HG03103 (cell line): Measurements from ENCODE around the gene LEFTY1.

Experiments
- ATAC-seq: cut with Tn5 transposase; IDR thresholded peaks from one replicate; pipeline ENCODE4 v1.9.1; 2021; ENCODE audit warnings: low read depth; ENCODE audit not compliant: unreplicated experiment

Gene LEFTY1

DNA sequence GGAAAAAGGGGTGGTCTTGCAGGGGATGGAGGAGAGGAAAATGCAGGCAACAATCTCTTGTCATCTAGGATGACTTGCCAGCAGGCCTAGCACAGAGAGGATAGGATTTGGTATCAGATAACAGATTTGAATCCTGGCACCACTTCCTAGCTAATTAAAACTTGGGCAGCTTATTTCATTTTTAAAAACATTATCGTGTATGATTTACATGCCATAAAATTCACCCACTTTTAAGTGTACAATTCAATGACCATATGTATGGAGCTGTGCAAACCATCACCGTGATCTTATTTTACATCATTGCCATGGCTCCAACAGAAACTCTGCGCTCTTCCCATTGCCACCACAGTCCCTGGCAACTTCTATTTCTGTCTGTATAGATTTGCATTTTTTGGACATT lies 28.2 kb upstream of the LEFTY1 start:
- no peak for ATAC-seq

DNA sequence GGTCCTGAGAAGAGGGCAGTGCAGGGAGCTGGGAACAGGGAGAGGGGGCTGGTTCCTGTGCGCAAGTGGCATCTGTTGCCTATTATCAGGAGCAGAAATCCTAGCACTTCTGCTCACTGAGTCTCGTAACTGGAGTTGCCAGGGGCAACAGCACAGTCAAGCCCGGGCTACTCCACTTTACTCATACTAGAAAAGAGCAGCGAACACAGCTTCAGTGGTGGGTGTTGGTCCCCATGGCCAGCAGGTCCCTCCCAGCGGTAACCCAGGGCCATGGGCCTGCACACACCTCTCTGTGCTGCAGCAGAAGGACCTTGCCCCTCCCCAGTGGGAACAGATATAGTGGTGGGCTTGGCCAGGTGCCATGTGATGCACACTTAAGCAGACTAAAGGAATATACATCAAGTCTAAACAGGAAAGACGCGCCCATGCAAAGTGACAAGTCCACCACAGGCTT lies 26.6 kb upstream of the LEFTY1 start:
- ATAC-seq: no peak

DNA sequence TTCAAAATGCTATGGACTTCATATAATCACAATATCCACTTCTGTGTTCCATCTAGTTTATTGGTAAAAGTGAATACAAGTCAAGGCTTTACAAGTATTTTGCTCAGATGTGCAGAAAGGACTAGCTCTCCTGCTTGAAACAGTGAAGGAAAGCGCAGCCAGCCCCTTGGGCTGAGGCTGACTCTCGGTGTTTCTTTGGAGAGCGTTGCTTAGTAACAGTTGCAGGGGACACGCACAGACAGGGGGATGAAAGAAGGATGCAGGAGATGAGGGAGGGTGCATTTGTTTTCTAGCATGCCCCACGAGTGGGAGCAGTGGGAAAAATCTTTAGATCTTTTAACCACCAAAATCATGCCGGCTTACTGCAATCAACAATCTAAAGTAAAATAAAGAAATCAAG lies 26.0 kb upstream of the LEFTY1 start:
- no peak for ATAC-seq

GRCh38 chr1:225914391-225914790 lies 25.4 kb upstream of the LEFTY1 start:
- ATAC-seq: no peak

DNA sequence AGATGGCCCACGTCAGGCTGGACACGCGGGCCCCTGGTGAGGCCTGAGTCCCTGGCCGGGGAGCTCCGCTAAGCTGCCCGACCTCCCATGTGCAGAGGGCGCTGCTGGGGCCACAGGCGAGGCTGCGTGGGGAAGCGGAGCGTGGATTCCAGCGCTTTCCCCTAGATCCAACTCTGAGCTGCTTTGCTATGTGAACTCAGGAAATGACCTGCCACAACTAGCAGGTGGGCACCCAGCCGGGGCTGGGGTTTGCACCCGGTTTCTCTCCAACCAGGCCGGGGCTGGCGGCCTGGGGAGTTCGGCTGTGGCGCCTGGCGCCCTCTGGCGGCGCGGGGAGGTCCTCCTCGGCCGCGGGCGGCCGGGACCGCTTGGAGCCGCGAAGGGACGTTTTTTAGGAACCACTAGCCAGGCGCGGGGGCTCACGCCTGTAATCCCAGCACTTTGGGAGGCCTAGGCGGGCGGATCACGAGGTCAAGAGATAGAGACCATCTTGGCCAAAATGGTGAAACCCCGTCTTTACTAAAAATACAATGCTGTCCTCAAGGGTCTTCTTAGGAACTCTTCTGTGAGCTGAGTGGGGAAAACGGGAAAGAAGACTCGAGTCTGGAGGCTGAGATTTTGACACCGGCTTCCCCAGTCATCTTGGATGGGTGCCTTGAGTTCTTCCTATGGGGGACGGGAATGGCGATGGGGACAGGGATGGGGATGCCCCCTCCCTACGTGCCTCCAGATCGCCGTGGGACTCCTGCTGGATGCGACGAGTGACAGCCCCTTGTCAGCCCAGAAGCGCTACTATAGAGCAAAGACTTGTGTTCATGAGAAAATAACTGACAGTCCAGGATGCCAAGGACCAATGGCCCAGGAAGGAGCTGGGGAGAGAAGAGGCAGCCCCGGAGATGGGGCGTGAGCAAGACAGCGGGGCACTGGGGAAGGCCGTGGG lies 22.5 kb upstream of the LEFTY1 start:
- no peak for ATAC-seq

DNA sequence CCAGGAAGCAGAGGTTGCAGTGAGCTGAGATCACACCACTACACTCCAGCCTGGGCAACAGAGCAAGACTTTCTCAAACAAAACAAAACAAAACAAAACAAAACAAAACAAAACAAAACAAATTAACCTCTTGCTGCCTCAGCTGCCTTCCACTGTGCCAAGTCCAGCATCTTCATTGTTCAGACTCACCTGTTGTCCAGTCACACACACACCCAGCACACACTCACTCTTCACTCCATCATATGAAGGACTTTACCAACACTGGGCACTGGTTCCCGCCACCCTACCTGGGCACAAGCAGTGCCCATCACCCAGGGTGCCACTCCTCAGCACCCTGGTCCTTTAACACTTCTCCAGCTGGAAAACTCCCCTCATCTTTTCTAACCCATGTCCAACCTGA lies 20.5 kb upstream of the LEFTY1 start:
- no peak for ATAC-seq

DNA sequence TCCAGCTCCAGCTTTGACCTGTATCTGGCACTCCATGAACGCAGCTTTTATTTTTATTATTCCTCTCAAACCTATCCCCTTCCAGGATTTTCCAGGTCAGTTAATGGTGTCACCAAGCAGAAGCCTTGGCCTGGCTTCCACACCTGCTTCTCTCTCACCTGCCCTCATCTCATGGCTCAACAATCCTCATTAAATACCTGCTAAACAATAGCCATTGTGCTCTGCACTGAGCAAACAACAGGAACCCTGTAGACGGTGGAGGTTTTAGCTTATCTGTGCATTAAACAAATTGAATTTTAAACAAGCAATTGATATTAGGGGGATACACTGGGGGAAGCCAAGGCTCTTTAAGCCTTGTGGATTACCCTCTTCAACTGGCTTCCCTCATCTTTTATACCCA lies 19.8 kb upstream of the LEFTY1 start:
- no peak for ATAC-seq

GRCh38 chr1:225908013-225908640 lies 19.2 kb upstream of the LEFTY1 start:
- ATAC-seq: no peak

GRCh38 chr1:225907341-225907740 lies 18.4 kb upstream of the LEFTY1 start:
- ATAC-seq: no peak

DNA sequence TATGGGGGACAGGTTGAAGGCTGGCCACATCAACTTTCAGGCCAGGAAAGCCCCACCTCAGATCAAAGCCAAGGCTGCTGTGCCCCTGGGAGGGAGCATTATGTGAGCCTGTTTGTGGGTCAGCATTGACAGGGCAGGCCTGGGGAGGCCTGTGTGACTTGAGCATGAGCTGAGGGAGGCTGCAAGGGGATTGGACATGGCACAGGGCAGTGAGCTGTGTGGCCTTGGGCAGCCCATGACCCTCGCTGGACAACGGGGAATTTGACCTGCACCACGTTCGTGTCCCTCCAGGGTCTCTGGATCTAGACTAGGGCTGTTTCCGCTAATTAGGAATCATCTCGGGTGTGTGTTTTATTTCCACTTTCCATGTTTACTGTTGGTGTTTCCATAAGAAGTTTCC lies 17.5 kb upstream of the LEFTY1 start:
- no peak for ATAC-seq

GRCh38 chr1:225903623-225904022 lies 14.7 kb upstream of the LEFTY1 start:
- no peak for ATAC-seq

GRCh38 chr1:225899044-225899925 lies 10.3 kb upstream of the LEFTY1 start:
- ATAC-seq: no peak

DNA sequence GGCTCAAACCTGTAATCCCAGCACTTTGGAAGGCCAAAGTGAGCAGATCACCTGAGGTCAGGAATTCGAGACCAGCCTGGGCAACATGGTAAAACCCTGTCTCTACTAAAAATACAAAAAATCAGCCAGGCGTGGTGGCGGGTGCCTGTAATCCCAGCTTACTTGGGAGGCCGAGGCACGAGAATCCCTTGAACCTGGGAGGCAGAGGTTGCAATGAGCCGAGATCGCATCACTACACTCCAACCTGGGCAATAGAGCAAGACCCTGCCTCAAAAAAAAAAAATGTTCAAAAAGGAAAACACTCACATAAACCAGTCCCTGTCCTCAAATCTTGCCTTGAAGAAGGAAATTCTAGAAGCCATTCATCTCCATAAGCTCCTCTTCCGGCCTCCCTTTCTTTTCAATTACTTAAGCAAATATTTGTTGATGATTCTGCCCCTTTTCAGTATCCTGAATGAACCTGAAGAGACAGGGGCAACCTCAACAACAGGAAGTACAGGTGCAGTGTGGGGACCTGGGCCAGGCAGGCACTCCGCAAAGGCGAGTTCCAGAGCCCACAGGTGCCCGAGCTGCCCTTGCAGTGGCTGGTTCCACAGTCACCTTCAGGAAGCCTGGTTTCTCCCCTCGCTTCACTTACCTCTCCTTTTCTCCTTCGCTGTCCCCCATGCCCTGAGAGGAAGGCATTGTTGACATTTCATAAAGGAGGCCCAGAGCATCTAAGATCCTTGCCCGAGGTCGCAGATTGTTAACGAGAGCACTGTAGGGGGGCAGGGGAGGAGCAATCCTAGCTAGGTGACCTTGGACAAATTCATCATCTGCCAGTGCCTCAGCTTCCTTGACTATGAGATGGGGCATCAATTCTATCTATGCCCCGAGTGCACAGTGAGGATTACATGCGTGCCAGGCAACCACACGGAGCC lies 8.9 kb upstream of the LEFTY1 start:
- ATAC-seq: no peak

DNA sequence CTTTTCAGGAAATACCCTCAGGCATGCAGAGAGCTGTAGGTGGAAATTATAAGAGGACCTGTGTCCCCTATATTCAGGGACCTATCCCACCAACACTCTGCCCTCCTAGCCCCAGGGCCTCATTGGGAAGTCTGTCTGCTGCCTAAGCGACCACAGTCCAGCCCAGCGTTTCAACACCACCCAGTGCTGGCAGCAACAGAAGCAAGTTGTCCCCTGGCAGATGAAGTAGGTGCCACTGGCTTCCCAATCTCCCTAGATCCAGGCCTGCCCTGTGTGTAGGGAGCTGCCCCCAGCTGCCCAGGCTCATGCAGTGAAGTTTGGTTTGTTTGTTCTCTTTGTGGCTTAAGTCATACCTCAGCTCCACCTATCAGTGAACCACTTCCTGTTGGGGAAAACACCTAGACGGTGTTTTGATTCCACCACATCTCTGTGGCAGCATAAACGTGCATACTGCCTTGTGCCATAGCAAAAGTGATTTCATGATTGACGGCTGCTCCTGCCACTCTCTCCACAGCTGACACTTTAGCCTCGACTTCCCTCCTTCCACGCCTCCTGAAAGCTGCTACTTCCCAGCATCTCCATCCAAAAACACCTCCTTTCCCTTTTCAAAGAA lies 8.1 kb upstream of the LEFTY1 start:
- ATAC-seq: peak; percentile 99

DNA sequence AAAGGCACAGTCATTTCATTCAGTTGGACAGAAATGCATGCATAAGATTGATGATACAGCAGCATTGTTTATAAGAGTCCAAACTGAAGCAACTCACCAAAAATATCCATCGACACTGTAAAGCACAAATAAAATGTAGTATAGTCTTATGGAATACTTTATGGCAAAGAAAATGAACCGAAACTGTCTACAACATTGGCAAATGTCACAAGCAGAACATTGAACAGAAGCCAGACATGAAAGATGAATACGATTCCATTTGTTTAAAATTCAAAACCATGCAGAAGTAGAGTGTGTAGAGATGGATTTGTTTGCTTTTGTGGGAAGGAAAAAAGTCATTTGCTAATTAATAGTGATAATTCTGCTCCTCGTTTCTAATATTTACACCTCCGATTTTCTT lies 7.5 kb upstream of the LEFTY1 start:
- no peak for ATAC-seq

GRCh38 chr1:225892307-225892706 lies 3.4 kb upstream of the LEFTY1 start:
- ATAC-seq: no peak

- ATAC-seq: no peak
Observed at GRCh38 chr1:225891229-225891972, 2.5 kb upstream of the LEFTY1 start.

GRCh38 chr1:225890346-225891228 lies 1.6 kb upstream of the LEFTY1 start:
- no peak for ATAC-seq
